Type B pancreatic cell (in vitro differentiated cells): ENCODE results near the gene GNB1. TPM values are rescaled to one million over a fixed set of nuclear protein-coding genes. Genes with fewer than 3 reads are reported as not detected.

Source experiments
- DNase-seq: peaks from one replicate; pipeline ENCODE4 v3.0.0; 2021; ENCODE audit warnings: mixed read lengths; ENCODE audit not compliant: unreplicated experiment; ENCODE audit errors: extremely low spot score
- H3K27ac Mint-ChIP-seq: 2 replicates; pipeline ENCODE4 v1.8.0; 2021; ENCODE audit warnings: mild to moderate bottlenecking, mixed read lengths
- H3K27me3 Mint-ChIP-seq: 2 replicates; pipeline ENCODE4 v1.8.0; 2021; ENCODE audit warnings: mixed read lengths
- H3K36me3 Mint-ChIP-seq: 2 replicates; pipeline ENCODE4 v1.8.0; 2021; ENCODE audit warnings: mixed read lengths
- H3K4me1 Mint-ChIP-seq: one replicate; pipeline ENCODE4 v1.8.0; 2021; ENCODE audit warnings: mixed read lengths; ENCODE audit not compliant: unreplicated experiment
- H3K4me3 Mint-ChIP-seq: 2 replicates; pipeline ENCODE4 v1.8.0; 2021; ENCODE audit warnings: mild to moderate bottlenecking, mixed read lengths
- H3K9me3 Mint-ChIP-seq: 2 replicates; pipeline ENCODE4 v1.8.0; 2021; ENCODE audit warnings: mixed read lengths
- total RNA-seq: library from RNA; stranded (reverse); gene quantifications from 2 replicates; pipeline ENCODE4 v1.2.1, GENCODE V29; 2021; ENCODE audit warnings: low replicate concordance
- TF ChIP-seq, protein P1 (sequence below): fragments of 200-600 bp; sonication (generic); conservative IDR thresholded peaks from 2 replicates; pipeline ENCODE4 v1.5.0; 2021; ENCODE audit warnings: antibody characterized with exemption, mild to moderate bottlenecking

GNB1 gene
- total RNA-seq, 1 donor from 2014 or later = 297 TPM

DNA sequence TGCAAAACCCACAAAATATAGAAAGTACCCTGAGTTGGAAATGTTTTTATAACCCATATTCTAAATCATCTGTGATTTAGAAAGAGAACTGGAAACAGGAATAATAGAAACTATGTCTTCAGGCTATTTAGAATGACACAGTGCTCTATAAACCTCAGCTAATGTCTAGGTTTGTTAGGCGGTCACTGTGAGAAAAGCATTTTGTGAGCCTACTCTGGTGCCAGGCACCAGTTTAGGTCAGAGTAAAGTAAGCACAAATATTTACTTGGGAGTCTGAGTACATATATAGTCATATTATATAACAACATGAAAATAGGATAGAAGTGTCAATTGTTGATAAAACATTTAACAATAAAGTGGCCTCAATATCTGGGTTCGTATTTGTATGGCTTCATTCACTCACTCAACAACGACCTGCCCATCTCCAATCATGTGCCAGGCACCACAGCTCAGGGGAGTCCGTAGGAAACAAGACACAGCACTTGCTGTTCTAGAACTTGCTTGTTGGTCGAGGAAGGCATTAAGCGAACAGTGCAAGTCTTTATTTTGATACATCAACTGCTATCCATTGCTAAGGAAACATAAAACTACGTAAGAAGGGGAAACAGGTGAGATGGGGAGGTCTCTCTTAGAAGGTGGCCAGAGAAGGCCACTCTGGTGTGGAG is 37.2 kb downstream of the GNB1 start:
- Mint-ChIP-seq H3K27ac (peak overlapping the region; percentile 69), H3K9me3 (no peaks in the 10 kb centered on the region), H3K36me3 (peaks cover 10% of the 10 kb centered on the region), H3K4me1 (peaks cover 32% of the 10 kb centered on the region), H3K27me3 (no peaks in the 10 kb centered on the region), H3K4me3 (no peak overlapping the region)
- DNase-seq = no peak
- TF ChIP-seq, protein P1, sequence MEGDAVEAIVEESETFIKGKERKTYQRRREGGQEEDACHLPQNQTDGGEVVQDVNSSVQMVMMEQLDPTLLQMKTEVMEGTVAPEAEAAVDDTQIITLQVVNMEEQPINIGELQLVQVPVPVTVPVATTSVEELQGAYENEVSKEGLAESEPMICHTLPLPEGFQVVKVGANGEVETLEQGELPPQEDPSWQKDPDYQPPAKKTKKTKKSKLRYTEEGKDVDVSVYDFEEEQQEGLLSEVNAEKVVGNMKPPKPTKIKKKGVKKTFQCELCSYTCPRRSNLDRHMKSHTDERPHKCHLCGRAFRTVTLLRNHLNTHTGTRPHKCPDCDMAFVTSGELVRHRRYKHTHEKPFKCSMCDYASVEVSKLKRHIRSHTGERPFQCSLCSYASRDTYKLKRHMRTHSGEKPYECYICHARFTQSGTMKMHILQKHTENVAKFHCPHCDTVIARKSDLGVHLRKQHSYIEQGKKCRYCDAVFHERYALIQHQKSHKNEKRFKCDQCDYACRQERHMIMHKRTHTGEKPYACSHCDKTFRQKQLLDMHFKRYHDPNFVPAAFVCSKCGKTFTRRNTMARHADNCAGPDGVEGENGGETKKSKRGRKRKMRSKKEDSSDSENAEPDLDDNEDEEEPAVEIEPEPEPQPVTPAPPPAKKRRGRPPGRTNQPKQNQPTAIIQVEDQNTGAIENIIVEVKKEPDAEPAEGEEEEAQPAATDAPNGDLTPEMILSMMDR = no peak

DNA sequence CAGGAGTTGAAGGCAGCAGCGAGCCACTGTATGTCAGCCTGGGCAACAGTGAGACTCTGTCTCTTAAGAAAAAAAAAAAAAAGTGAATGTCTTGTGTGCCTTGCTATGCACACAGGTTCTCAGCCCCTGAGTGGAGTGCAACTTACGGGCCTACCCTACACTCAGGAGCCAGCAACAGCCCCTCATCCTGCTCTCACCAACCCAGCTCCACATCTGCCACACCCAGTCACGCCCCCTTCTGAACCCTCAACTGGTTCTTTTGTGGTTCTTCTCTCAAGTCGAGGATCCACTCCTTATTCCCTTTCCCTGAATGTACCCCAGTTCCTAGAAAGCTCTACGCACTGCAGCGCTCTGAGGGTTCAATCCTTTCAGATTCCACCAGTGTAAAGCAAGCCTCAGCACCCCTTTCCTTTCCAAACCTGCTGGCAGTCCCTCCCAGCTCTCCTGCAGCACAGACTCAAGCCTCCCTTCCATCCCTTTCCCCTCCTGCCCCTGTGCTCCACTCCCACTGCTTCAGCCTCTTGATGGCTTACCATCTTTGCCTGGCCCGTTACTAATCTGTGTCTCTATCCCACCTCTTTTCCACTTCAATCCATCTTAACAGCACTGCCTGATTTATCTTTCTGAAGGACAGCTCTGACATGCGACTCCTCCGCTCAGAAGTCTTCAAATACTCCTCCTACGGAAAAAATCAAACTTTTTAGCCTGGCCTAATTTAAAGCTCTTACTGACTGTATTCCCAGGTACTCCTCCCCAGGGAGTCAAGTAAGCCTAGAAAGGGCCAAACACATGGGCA is 38.1 kb downstream of the GNB1 start:
- Mint-ChIP-seq H3K4me1 (peaks cover 33% of the 10 kb centered on the region), H3K27me3 (no peaks in the 10 kb centered on the region), H3K4me3 (no peak overlapping the region), H3K9me3 (no peaks in the 10 kb centered on the region), H3K27ac (peak overlapping the region; percentile 69), H3K36me3 (peaks cover 10% of the 10 kb centered on the region)
- TF ChIP-seq, protein P1 = no peak
- DNase-seq = no peak

DNA sequence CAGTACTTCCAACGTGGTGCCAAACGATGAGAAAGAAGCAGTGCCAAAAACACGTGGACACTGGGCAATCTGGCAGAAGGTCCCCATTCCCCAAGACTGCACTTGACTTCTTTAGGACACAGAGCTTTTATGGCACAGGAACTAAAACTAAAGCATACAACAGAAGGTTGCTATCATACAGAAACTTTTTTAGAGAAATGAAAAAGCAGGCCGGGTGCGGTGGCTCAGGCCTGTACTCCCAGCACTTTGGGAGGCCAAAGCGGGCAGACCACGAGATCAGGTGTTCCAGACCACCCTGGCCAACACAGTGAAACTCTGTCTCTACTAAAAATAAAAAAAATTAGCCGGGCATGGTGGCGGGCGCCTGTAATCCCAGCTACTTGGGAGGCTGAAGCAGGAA is 43.0 kb downstream of the GNB1 start:
- H3K27ac Mint-ChIP-seq = peak overlapping the region; percentile 36
- DNase-seq = no peak

DNA sequence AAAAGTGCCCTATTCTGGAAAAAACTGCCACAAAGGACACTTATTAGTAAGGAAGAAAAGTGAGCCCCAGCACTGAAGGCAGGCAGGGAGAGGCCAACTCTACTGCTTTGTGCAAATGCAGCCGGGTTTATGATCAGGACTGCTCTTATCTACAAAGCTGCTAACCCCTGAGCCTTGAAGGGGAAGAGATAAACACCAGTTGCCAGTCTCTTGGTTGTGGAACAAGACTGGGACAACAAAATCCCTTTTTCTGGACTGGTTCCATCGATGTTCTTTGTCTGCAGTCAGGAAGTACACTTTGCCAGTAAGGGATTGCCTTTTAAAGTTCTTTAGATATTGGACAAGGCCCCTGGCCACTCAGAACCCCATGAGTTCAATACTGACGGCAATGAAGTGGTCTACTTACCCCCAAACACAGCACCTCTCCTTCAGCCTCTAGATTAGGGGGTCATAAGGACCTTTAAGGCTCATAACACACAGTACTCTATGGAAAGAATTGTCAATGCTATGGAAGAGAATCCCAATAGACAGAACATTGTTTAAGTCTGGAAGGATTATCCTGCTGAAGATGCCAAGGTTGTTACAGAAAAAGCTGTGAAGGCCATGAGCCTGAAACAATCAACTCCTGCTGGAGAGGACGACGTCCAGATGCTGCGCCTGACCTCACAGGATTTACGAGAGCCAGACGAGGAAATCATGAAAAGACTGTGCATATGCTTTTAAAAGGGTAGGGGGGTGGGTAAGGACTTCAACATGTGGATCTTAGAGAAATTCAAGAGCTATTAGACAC is 43.6 kb downstream of the GNB1 start:
- no peak overlapping the region for H3K4me3 Mint-ChIP-seq
- DNase-seq = no peak
- peaks cover 23% of the 10 kb centered on the region for H3K4me1 Mint-ChIP-seq
- no peaks in the 10 kb centered on the region for H3K9me3 Mint-ChIP-seq
- TF ChIP-seq, protein P1 = no peak
- H3K36me3 Mint-ChIP-seq = peaks cover 6% of the 10 kb centered on the region
- no peaks in the 10 kb centered on the region for H3K27me3 Mint-ChIP-seq
- peak overlapping the region; percentile 36 for H3K27ac Mint-ChIP-seq

More for the DNA sequence above, 43.0 kb downstream of the GNB1 start:
- H3K36me3 Mint-ChIP-seq = peaks cover 7% of the 10 kb centered on the region
- H3K9me3 Mint-ChIP-seq = no peaks in the 10 kb centered on the region
- TF ChIP-seq, protein P1 = no peak
- no peak overlapping the region for H3K4me3 Mint-ChIP-seq
- H3K27me3 Mint-ChIP-seq = no peaks in the 10 kb centered on the region
- H3K4me1 Mint-ChIP-seq = peaks cover 25% of the 10 kb centered on the region

DNA sequence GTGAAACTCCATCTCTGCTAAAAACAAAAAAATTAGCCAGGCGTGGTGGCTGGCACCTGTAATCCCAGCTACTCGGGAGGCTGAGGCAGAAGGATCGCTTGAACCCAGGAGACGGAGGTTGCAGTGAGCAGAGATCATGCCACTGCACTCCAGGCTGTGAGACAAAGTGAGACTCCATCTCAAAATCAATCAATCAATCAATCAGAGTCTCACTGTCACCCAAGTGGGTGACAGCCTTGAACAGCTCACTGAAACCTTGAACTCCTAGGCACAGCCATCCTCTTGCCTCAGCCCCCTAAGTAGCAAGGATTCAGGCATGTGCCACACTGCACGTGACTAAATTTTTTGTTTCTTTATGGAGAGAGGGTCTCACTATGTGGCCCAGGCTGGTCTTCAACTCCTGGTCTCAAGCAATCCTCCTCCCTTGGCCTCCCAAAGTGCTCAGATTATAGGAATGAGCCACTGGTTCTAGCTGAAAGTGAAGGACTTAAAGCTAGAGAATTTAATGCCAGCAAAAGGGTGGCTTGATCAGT is 44.4 kb downstream of the GNB1 start:
- H3K9me3 Mint-ChIP-seq = no peaks in the 10 kb centered on the region
- TF ChIP-seq, protein P1 = no peak
- H3K36me3 Mint-ChIP-seq = peaks cover 6% of the 10 kb centered on the region
- peak overlapping the region; percentile 36 for H3K27ac Mint-ChIP-seq
- no peaks in the 10 kb centered on the region for H3K27me3 Mint-ChIP-seq
- H3K4me3 Mint-ChIP-seq = no peak overlapping the region
- DNase-seq = no peak
- H3K4me1 Mint-ChIP-seq = peaks cover 28% of the 10 kb centered on the region
